GM12801 (cell line): ENCODE results near the gene HLA-DQA1.

Experiments
- CTCF ChIP-seq: IDR thresholded peaks from one replicate; pipeline ENCODE4 v1.5.1; 2011; ENCODE audit warnings: control low read depth; ENCODE audit not compliant: insufficient read length; ENCODE audit errors: extremely low read depth

HLA-DQA1 gene

DNA sequence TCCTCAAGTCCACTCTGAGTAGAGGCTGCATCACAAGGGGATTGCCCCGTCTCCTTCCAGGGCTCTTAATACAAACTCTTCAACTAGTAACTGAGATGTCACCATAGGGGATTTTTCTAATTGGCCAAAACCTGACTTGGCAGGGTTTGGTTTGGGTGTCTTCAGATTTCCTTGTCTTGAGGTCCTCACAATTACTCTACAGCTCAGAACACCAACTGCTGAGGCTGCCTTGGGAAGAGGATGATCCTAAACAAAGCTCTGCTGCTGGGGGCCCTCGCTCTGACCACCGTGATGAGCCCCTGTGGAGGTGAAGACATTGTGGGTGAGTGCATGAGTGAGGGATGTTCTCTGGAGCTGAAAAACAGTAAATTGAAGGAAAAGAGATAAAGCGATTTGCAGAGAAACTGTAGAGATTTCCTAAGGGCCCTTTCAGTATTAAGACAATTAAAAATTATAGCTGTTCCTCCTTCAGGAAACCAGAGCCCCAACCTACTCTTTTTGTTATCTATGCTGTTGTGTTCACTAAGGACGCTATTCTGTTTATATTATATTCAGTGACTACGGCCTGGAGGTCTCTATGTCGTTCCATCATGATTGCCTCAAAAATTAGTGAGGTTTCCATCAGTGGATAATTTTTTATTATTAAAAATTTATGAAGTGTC is at the start of gene HLA-DQA1:
Gene HLA-DQA1, plus strand, starts transcription at position 188 of the 662 bp plus-strand sequence. Its CDS starts 53 bp downstream, at position 241.
- no peak for TF ChIP-seq CTCF

DNA sequence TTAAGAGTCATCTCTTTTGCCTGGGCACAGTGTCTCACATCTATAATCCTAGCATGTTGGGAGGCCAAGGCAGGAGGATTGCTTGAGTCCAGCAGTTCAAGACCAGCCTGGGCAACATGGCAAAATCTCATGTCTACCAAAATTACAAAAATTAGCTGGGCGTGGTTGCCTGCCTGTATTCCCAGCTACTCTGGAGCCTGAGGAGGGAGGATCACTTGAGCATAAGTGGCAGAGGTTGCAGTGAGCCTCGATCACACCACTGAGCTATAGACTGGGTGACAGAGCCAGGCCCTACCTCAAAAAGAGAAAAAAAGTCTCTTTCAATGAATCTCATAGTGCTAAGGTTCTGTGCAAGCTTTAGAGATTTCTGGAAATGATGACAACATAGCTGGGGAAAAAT is 49.0 kb upstream of the HLA-DQA1 start:
- no peak for TF ChIP-seq CTCF

- TF ChIP-seq CTCF: no peak
Measured at GRCh38 chr6:32589596-32590449, 47.4 kb upstream of the HLA-DQA1 start, which contains the start of gene HLA-DRB1. HLA-DRB1 (minus strand) TSS chr6:32589848; CDS start chr6:32589742, 106 bp downstream.

GRCh38 chr6:32597024-32597423 is 40.2 kb upstream of the HLA-DQA1 start:
- TF ChIP-seq CTCF: no peak

DNA sequence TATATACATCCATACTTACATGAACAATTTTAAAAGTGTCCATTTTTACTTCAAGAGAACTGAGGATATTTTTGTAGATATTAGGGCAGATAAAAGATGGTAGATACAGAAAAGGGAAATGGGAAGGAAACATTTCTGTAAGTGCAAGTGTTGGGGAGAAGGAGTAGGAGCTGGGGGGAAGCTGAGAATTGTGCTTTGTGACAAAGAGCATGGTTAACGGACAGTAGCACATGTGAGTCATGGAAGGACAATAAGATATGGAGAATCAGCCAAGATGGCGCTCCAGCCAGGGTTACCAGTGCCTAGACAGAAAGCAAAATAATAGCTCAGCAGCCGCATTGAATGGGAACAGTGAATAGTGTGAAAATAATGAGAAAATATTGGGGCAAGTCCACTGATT is 34.8 kb upstream of the HLA-DQA1 start:
- TF ChIP-seq CTCF: no peak

DNA sequence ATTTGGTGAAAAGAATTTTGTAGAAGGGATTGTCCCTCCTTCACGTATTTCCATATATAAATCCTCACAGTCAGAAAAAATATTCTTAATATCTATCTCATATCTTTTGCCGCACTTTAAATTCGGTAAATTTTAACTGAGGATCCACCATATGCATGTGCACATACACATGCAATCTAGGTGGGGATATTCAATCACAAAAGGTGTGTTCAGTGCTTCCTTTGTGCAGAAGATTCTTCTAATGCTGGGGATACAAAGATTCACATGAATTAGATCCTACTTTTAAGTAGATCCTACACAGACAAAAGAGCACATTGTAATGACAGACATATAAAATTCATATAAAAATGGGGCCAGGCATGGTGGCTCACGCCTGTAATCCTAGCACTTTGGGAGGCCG is 34.0 kb upstream of the HLA-DQA1 start:
- no peak for TF ChIP-seq CTCF

DNA sequence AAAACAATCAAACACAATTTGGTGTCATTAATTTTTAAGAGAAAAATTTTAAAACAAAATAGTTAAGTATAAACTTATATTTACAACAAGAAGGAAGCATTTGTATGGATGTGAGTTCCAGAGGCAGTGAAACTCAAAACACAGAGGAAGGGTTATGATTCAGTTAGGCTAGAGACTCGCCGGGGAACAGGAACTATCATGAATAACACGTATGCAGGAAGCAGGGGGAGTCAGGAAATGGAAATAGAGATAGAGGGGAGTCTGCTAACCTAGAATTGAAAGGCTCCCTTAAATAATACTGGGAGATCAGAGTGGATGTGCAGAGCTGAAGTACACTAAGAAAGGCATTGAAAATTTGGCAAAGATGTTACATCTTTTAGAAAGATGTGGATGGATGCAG is 33.3 kb upstream of the HLA-DQA1 start:
- TF ChIP-seq CTCF: no peak
